GM18867 (cell line): ENCODE results near the gene GNAS.
A peak's percentile ranks its signal among the peaks of the same experiment; 100 is the strongest.

ENCODE experiments used
- ATAC-seq: cut with Tn5 transposase; IDR thresholded peaks from one replicate; pipeline ENCODE4 v1.9.1; 2021; ENCODE audit warnings: mild to moderate bottlenecking, moderate library complexity; ENCODE audit not compliant: unreplicated experiment

Gene GNAS

GRCh38 chr20:58877976-58878360 is 25.5 kb downstream of the GNAS start:
- no peak for ATAC-seq

GRCh38 chr20:58878399-58878798 is 25.9 kb downstream of the GNAS start:
- ATAC-seq = no peak

DNA sequence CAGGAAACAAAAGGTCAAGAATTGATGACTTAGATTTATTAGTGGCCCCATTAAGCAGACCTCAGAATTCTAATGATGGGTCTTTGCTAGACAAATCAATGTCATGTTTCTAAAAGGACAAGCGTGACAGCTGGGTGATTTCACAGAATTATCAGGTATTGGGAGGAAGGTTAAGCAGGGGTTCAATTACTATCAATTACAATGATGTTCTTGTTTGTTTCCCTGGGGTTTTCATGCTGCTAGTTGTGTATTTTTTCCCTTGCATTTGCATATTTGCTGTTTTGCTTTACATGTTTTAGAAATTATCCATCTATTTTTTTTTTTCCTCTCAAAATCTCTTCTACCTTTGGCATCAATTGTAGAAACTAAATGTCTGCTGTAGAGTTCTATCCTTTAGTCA is 27.9 kb downstream of the GNAS start:
- ATAC-seq = no peak

GRCh38 chr20:58880994-58881752 is 28.7 kb downstream of the GNAS start:
- no peak for ATAC-seq

DNA sequence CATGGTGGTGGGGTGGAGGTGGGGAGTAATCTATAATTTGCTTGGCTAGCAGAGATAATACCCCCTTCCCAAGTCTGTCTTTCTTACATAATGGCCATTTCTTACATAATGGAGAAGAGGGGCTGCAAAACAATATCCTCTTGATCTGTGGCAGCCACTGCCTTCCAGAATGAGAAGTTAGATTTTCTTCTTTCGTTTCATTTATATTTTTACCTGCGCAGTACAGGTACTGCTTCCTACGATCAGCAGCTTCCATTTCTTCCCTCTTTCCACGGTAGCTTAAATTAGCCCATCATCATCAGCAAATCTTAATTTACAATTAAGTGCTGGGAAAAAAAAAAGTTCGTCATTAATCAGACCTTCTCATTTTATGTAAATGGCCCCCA is 30.2 kb downstream of the GNAS start:
- no peak for ATAC-seq

- no peak for ATAC-seq
These were observed 30.8 kb downstream of the GNAS start for GRCh38 chr20:58883241-58883691.

DNA sequence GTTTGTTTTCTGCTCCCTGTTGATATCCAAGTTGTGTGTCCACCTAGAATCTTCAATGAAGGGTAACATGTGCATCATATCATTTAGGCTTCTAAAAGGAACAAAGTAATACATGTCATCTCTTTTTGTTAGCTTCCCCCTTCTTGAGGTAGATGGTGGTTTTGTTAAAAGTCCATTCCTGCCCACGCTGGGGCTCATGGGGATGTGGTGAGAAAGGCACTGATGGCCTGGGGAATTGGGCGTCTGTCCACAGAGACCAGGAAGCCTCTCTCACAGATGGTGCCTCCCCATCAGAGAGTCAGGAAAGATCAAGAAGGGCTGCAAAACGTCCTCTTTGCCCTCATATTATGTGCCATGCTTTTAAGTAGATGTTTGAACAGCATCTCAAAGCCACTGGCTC is 32.5 kb downstream of the GNAS start:
- ATAC-seq = no peak

GRCh38 chr20:58886546-58886945 is 34.0 kb downstream of the GNAS start:
- no peak for ATAC-seq

GRCh38 chr20:58888103-58888502 is 35.6 kb downstream of the GNAS start:
- ATAC-seq = no peak

GRCh38 chr20:58888521-58889333 is 36.2 kb downstream of the GNAS start:
- peak; percentile 35 for ATAC-seq

DNA sequence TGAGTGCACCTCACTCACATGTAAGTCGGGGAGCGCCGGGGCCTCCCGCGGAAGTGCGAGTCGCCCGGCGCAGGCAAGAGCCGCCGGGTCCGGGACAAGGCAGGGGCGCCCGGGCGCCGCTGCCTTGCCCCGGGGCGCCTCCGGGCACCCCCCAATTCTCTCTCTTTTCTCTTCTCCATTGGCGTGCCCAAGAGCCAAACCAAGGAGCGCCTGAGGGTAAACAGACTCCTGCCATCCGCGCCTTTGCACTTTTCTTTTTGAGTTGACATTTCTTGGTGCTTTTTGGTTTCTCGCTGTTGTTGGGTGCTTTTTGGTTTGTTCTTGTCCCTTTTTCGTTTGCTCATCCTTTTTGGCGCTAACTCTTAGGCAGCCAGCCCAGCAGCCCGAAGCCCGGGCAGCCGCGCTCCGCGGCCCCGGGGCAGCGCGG is 36.8 kb downstream of the GNAS start:
- ATAC-seq = no peak

- no peak for ATAC-seq
These were observed 37.4 kb downstream of the GNAS start for GRCh38 chr20:58889798-58890517.

DNA sequence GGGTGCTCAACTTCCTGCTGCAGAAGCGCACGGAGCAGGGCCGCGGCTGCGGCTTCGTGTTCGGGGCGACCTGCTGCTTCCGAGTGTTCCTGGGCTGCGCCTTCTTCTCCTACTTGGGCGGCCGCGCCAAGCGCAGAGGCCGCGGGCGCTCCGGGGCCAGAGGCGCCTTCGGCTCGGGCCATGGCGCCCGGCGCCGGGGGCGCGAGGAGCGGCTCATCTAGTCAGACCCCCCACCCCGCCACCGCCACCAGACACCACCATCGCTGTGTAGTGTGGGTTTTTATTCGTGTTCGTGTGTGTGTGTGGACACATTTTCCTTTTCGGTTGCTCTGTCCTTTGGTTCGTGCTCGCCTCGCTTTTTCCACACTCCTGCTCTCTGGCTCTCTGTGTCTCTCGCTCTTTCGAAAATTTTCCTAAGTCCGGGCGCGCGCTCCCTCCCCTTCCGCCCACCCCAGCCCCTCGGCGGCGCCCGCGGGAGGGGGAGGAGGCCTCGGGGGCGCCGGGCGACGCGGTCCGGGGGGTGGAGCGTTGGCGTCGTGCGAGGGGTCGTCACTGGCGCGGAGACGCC is 38.1 kb downstream of the GNAS start:
- peak; percentile 27 for ATAC-seq

- ATAC-seq = peak; percentile 31
These were observed 38.7 kb downstream of the GNAS start for GRCh38 chr20:58891086-58891717.

- no peak for ATAC-seq
These were observed 39.2 kb downstream of the GNAS start for GRCh38 chr20:58891718-58892140.

- ATAC-seq = no peak
These were observed 39.8 kb downstream of the GNAS start for GRCh38 chr20:58892141-58892931.

DNA sequence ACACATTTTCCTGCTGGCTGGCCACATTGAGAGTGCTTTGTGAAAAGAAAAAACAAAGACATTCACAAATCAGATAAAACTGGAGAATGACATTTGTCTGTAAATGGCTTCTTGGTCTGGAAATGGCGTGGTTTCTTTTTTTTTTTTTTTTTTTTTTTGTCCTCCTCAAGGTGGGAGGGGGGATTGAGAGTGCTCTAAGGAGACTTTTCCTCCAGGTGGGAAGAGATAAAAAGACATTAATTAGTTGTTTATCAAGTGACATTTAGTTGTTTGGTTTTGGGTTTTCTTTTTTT is 40.4 kb downstream of the GNAS start:
- no peak for ATAC-seq

DNA sequence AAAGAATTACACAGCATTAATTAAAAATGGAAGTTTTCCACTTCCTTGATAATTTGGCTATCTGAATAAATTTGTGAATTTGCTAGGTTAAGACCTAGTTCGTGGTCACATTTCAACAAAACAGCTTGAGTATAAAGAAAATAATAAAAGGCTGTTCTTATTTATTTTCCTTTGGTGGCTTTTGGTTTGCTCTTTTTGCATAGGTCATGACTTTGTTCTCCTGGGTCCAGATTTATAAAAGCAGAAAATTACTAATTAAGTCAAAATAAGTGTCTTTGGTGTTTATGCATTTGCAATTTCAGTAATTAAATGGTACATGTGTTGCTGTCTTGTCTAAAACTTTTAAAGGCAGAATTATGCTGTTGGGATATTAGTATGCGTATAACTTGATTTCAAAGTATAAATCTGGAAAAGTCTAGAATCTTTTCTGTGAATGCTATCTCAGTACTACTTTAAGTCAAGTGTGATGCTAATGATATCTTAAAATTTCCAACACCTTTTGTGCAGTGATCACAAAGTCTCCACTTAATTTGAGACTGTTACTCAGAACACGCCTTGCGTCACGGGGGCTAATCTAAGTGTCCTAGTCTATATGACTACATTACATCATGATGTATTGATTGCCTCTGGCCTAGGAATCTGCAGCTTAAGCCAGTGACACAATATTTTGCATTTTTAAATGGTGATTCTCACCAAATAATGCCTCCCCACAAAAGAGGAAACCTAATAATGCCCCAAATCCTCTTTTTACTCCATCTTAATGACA is 41.0 kb downstream of the GNAS start:
- ATAC-seq = no peak

- no peak for ATAC-seq
These were observed 42.3 kb downstream of the GNAS start for GRCh38 chr20:58894652-58895447.
